GM12878 (cell line): ENCODE results near the gene PSRC1. TPM values are rescaled to one million over a fixed set of nuclear protein-coding genes. Genes with fewer than 3 reads are reported as not detected.

Experiments used
- ATAC-seq: fragments of 200-7000 bp; cut with Tn5 transposase; 3 replicates; pipeline ENCODE4 v1.9.1; 2020; ENCODE audit warnings: mild to moderate bottlenecking, moderate library complexity
- BruUV-seq: library from RNA; stranded (reverse); fragments of 400-500 nt; replicated peaks from 2 replicates; lab custom pipeline; 2021; lab: Mats Ljungman, UMichigan
- CTCF ChIA-PET: fragments of 300-600 bp; sonication (Branson Sonifier 250); formaldehyde crosslinking; extraction: SDS; loops from one replicate; lab custom pipeline; 2021; ENCODE audit warnings: inconsistent platforms; lab: Yijun Ruan, JAX
- POLR2A ChIA-PET: fragments of 350-600 bp; formaldehyde crosslinking; extraction: SDS; loops from one replicate; lab custom pipeline; 2021; ENCODE audit warnings: inconsistent platforms; lab: Charles Lee
- RAD21 ChIA-PET: fragments of 300-600 bp; sonication (Branson Sonifier 250); formaldehyde crosslinking; loops from one replicate; lab custom pipeline; 2023; ENCODE audit warnings: antibody characterized with exemption; ENCODE audit not compliant: unreplicated experiment; lab: Charles Lee
- SMC1A ChIA-PET: fragments of 300-600 bp; sonication (Branson Sonifier 250); formaldehyde crosslinking; loops from one replicate; lab custom pipeline; 2023; ENCODE audit not compliant: unreplicated experiment, uncharacterized antibody; lab: Charles Lee
- DNase-seq: peaks from one replicate; pipeline ENCODE4 v3.0.0-alpha.2; 2011; ENCODE audit warnings: low read depth, low spot score
- FAIRE-seq: peaks from 3 replicates; lab custom pipeline; 2011; peaks lifted over from hg19 to GRCh38; lab: Jason Lieb, UNC
- H2AFZ ChIP-seq: 2 replicates; pipeline ENCODE4 v1.6.0; 2011; ENCODE audit warnings: low read depth, low read length, control low read depth; ENCODE audit not compliant: control insufficient read depth
- H3K27ac ChIP-seq: 2 replicates; pipeline ENCODE4 v1.5.1; 2011; ENCODE audit warnings: control low read depth; ENCODE audit not compliant: control insufficient read depth, insufficient read depth
- H3K27me3 ChIP-seq, 2 experiments: replicated peaks in 1 of 2; 2 replicates each; pipeline versions ENCODE4 v1.6.0 to v1.6.1; 2011; ENCODE audit warnings: low read length in 1 of 2; ENCODE audit not compliant: control insufficient read depth in 2 of 2, insufficient read depth in 2 of 2
- H3K36me3 ChIP-seq, 2 experiments: 2 replicates each; pipeline ENCODE4 v1.5.1; 2011; ENCODE audit warnings: low read length in 1 of 2; ENCODE audit not compliant: control insufficient read depth in 2 of 2, insufficient read depth in 2 of 2
- H3K4me1 ChIP-seq: 2 replicates; pipeline ENCODE4 v1.6.1; 2011; ENCODE audit warnings: mild to moderate bottlenecking, low read length, moderate library complexity, mixed read lengths; ENCODE audit not compliant: control insufficient read depth, insufficient read depth
- H3K4me2 ChIP-seq: 2 replicates; pipeline ENCODE4 v1.6.0; 2011; ENCODE audit warnings: control low read depth; ENCODE audit not compliant: control insufficient read depth, insufficient read depth
- H3K4me3 ChIP-seq: fragments of 200-600 bp; sonication (generic); 2 replicates; pipeline ENCODE4 v1.5.1; 2016
- H3K79me2 ChIP-seq: 2 replicates; pipeline ENCODE4 v1.6.0; 2011; ENCODE audit warnings: low read length; ENCODE audit not compliant: control insufficient read depth, insufficient read depth
- H3K9ac ChIP-seq: 2 replicates; pipeline ENCODE4 v1.8.0; 2011; ENCODE audit warnings: low read length, control low read depth, mixed read lengths; ENCODE audit not compliant: control insufficient read depth, insufficient read depth
- H3K9me3 ChIP-seq: replicated peaks from 3 replicates; pipeline ENCODE4 v1.5.1; 2011; ENCODE audit warnings: mild to moderate bottlenecking, low read length; ENCODE audit not compliant: control insufficient read depth, insufficient read depth
- H4K20me1 ChIP-seq: 2 replicates; pipeline ENCODE4 v1.6.0; 2011; ENCODE audit not compliant: control insufficient read depth, insufficient read depth
- ATF7 ChIP-seq: fragments of 450-650 bp; IDR thresholded peaks from 2 replicates; pipeline ENCODE4 v1.6.1; 2016; ENCODE audit warnings: low read depth, mild to moderate bottlenecking
- CHD4 ChIP-seq: fragments of 200-600 bp; sonication (generic); IDR thresholded peaks from 2 replicates; pipeline ENCODE4 v1.6.1; 2016; ENCODE audit warnings: mild to moderate bottlenecking
- CTCF ChIP-seq, 3 experiments: IDR thresholded peaks in 2 of 3; conservative IDR thresholded peaks in 1 of 3; 2 replicates each; pipeline ENCODE4 v1.5.1; 2011; ENCODE audit warnings: low read depth in 3 of 3, low read length in 3 of 3, mild to moderate bottlenecking in 3 of 3, control low read depth in 2 of 3, moderate library complexity in 2 of 3, inconsistent platforms in 1 of 3, mixed read lengths in 1 of 3; ENCODE audit not compliant: control insufficient read depth in 2 of 3, insufficient read depth in 1 of 3; ENCODE audit errors: extremely low read depth in 1 of 3
- E4F1 ChIP-seq: fragments of 450-650 bp; IDR thresholded peaks from 2 replicates; pipeline ENCODE4 v1.6.1; 2018; ENCODE audit warnings: borderline replicate concordance, mild to moderate bottlenecking; ENCODE audit not compliant: partially characterized antibody
- IRF5 ChIP-seq: fragments of 450-650 bp; IDR thresholded peaks from 2 replicates; pipeline ENCODE4 v1.6.1; 2017; ENCODE audit warnings: borderline replicate concordance
- SMAD1 ChIP-seq: fragments of 450-650 bp; IDR thresholded peaks from 2 replicates; pipeline ENCODE4 v1.6.1; 2018; ENCODE audit warnings: mild to moderate bottlenecking, low read depth; ENCODE audit not compliant: partially characterized antibody
- ZBED1 ChIP-seq: IDR thresholded peaks from 2 replicates; pipeline ENCODE4 v1.6.1; 2016; ENCODE audit warnings: borderline replicate concordance
- ZNF207 ChIP-seq: fragments of 450-650 bp; IDR thresholded peaks from 2 replicates; pipeline ENCODE4 v1.6.1; 2014; ENCODE audit warnings: antibody characterized with exemption, mild to moderate bottlenecking, borderline replicate concordance
- WGBS: methylation state at CpG from one replicate; pipeline ENCODE4 v1.1.6; 2016; ENCODE audit warnings: low lambda C conversion rate; ENCODE audit not compliant: insufficient replicate concordance, insufficient coverage; ENCODE audit errors: missing lambda C conversion rate; 5-methylcytosine and 5-hydroxymethylcytosine counted together
- in situ Hi-C: fragments of 300-500 bp; cut with MboI; formaldehyde crosslinking; loops from 9 replicates; pipeline ENCODE4 v1.14.3; 2018; ENCODE audit warnings: mixed read lengths
- intact Hi-C: fragments of 100-400 bp; cut with micrococcal nuclease; formaldehyde crosslinking; loops from one replicate; pipeline ENCODE4 v1.14.2; 2022; ENCODE audit not compliant: unreplicated experiment
- polyA plus RNA-seq, 11 experiments: library from polyadenylated mRNA; depleted of rRNA in 4 of 11; unstranded in 6 of 11; stranded (reverse) in 5 of 11; fragments of >200 nt; fragmentation: Nextera tagmentation in 4 of 11; fragmentation: Illumina TruSeq in 1 of 11; extraction: Ambion mirVana in 4 of 11; extraction: Trizol in 1 of 11; gene quantifications; 1 replicate in 1 of 11; 2 replicates in 10 of 11; pipeline versions ENCODE4 v1.2.1 to v1.2.3, GENCODE V29; 2011 to 2016; ENCODE audit warnings: inconsistent platforms in 2 of 11, missing spikeins in 2 of 11, low read depth in 1 of 11
- total RNA-seq, 4 experiments: library from RNA; depleted of rRNA in 3 of 4; stranded (reverse); fragments of >200 nt in 3 of 4; fragmentation: Illumina TruSeq in 1 of 4; extraction: Trizol in 1 of 4; gene quantifications; 2 replicates each; pipeline versions ENCODE4 v1.2.1 to v1.2.3, GENCODE V29; 2013 to 2021

PSRC1 gene
- total and polyA plus RNA-seq, 10 of the 15 experiments (the other 5 are each of a cell fraction or from before 2014, with no cell fraction given), result 1.2 to 11.8 (median 4.9) TPM

GRCh38 chr1:109239409-109240068 is 43.4 kb downstream of the PSRC1 start (continued):
- TF ChIP-seq CTCF (IDR thresholded peaks at IDR 0.05 in 2 of 3, conservative IDR thresholded peaks at IDR 0.05 in 1 of 3; ENCODE audit: control insufficient read depth in 2 of 3, extremely low read depth in 1 of 3, insufficient read depth in 1 of 3, low read depth in 3 of 3, low read length in 3 of 3), result peak; percentile 17 to 66 (median 47); a peak in 5 of 6 replicates
- no peak for TF ChIP-seq ATF7
- TF ChIP-seq CHD4, result no peak

GRCh38 chr1:109239047-109239408 is 43.9 kb downstream of the PSRC1 start:
- Histone ChIP-seq H3K27ac (no peak overlapping the region), H2AFZ (no peak overlapping the region), H3K79me2 (no peaks in the 10 kb centered on the region), H4K20me1 (no peaks in the 10 kb centered on the region), H3K9ac (no peak overlapping the region), H3K4me1 (no peaks in the 10 kb centered on the region), H3K4me3 (no peak overlapping the region), H3K36me3 (peaks cover 18 to 35% of the 10 kb centered on the region in 2 experiments), H3K4me2 (no peak overlapping the region), H3K9me3 (no peaks in the 10 kb centered on the region), H3K27me3 (no peaks in the 10 kb centered on the region)
- 93% methylated on average over 5 of the region's 5 CpGs for WGBS
- RAD21 ChIA-PET, result interaction anchor here (0.8 to 1.9 kb wide), 4 partner anchors 38 to 294 kb away, joined by 3 to 7 read pairs (median 3); partner anchors contain the start of gene SORT1
- intact Hi-C loops, result no loop called here
- no peak for TF ChIP-seq ZNF207
- TF ChIP-seq IRF5, result no peak
- TF ChIP-seq ZBED1, result no peak
- TF ChIP-seq SMAD1, result no peak
- no peak for TF ChIP-seq E4F1
- CTCF ChIA-PET, result interaction anchor here (0.7 to 2.4 kb wide), 7 partner anchors 38 to 401 kb away, joined by 3 to 11 read pairs (median 5); no protein-coding TSS in a partner anchor
- BruUV-seq, result no TSS peak
- POLR2A ChIA-PET, result no interaction called here
- in situ Hi-C loops, result no loop called here
- FAIRE-seq (no peak), ATAC-seq (no peak), DNase-seq (no peak)
- SMC1A ChIA-PET, result interaction anchor here (1.1 to 1.5 kb wide), 2 partner anchors 22 to 293 kb away, joined by 3 to 4 read pairs; no protein-coding TSS in a partner anchor
